H9 (cell line): ENCODE results near the gene HECW1. TPM values are rescaled to one million over a fixed set of nuclear protein-coding genes. Genes with fewer than 3 reads are reported as not detected.

Experiments used
- DNase-seq: peaks from one replicate; pipeline ENCODE4 v3.0.0-alpha.2; 2017
- H2AFZ ChIP-seq: one replicate; pipeline ENCODE4 v1.6.1; 2013; ENCODE audit warnings: mild to moderate bottlenecking, low read length, control low read depth, moderate library complexity
- H2AK5ac ChIP-seq: 2 replicates; pipeline ENCODE4 v1.6.1; 2013; ENCODE audit warnings: low read length, control low read depth, mixed read lengths; ENCODE audit not compliant: insufficient read length
- H2BK120ac ChIP-seq: one replicate; pipeline ENCODE4 v1.6.1; 2013; ENCODE audit warnings: low read depth, mild to moderate bottlenecking, low read length, control low read depth, inconsistent platforms; ENCODE audit not compliant: poor library complexity, severe bottlenecking
- H2BK12ac ChIP-seq: 2 replicates; pipeline ENCODE4 v1.6.1; 2013; ENCODE audit warnings: low read length, control low read depth, mixed read lengths, low read depth; ENCODE audit not compliant: insufficient read length
- H2BK15ac ChIP-seq: 2 replicates; pipeline ENCODE4 v1.6.1; 2013; ENCODE audit warnings: low read depth, low read length, control low read depth
- H2BK20ac ChIP-seq: one replicate; pipeline ENCODE4 v1.6.1; 2013; ENCODE audit warnings: low read depth, mild to moderate bottlenecking, low read length, control low read depth, inconsistent platforms; ENCODE audit not compliant: poor library complexity, severe bottlenecking
- H2BK5ac ChIP-seq: 2 replicates; pipeline ENCODE4 v1.6.1; 2013; ENCODE audit warnings: low read length, control low read depth, mixed read lengths; ENCODE audit not compliant: insufficient read length
- H3K14ac ChIP-seq: 2 replicates; pipeline ENCODE4 v1.6.1; 2013; ENCODE audit warnings: low read length, control low read depth; ENCODE audit not compliant: insufficient read depth
- H3K18ac ChIP-seq: 2 replicates; pipeline ENCODE4 v1.6.1; 2013; ENCODE audit warnings: low read depth, mild to moderate bottlenecking, mixed read lengths, low read length, control low read depth; ENCODE audit not compliant: insufficient read length
- H3K23ac ChIP-seq: 2 replicates; pipeline ENCODE4 v1.6.1; 2013; ENCODE audit warnings: low read length, control low read depth, mixed read lengths, low read depth; ENCODE audit not compliant: insufficient read length
- H3K23me2 ChIP-seq: 2 replicates; pipeline ENCODE4 v1.6.1; 2013; ENCODE audit warnings: low read depth, mild to moderate bottlenecking, mixed read lengths, low read length, control low read depth; ENCODE audit not compliant: insufficient read length, poor library complexity, severe bottlenecking
- H3K27ac ChIP-seq: 2 replicates; pipeline ENCODE4 v1.5.1; 2013; ENCODE audit warnings: low read length, control low read depth, mixed read lengths, low read depth; ENCODE audit not compliant: insufficient read length
- H3K27me3 ChIP-seq: 2 replicates; pipeline ENCODE4 v1.6.1; 2013; ENCODE audit warnings: low read length, control low read depth, inconsistent platforms; ENCODE audit not compliant: insufficient read depth
- H3K4ac ChIP-seq: 2 replicates; pipeline ENCODE4 v1.6.1; 2013; ENCODE audit warnings: low read depth, mild to moderate bottlenecking, control low read depth, inconsistent platforms, low read length, moderate library complexity
- H3K4me1 ChIP-seq: 2 replicates; pipeline ENCODE4 v1.6.1; 2013; ENCODE audit warnings: low read length, control low read depth, inconsistent platforms; ENCODE audit not compliant: insufficient read depth
- H3K4me2 ChIP-seq: 2 replicates; pipeline ENCODE4 v1.6.1; 2013; ENCODE audit warnings: low read length, control low read depth, mixed read lengths; ENCODE audit not compliant: insufficient read length, insufficient read depth
- H3K56ac ChIP-seq: 2 replicates; pipeline ENCODE4 v1.6.1; 2013; ENCODE audit warnings: low read depth, mild to moderate bottlenecking, mixed read lengths, low read length, control low read depth; ENCODE audit not compliant: insufficient read length
- H3K79me1 ChIP-seq: 2 replicates; pipeline ENCODE4 v1.6.1; 2013; ENCODE audit warnings: low read depth, mild to moderate bottlenecking, moderate library complexity, low read length, control low read depth, inconsistent platforms; ENCODE audit not compliant: insufficient read depth, poor library complexity, severe bottlenecking
- H3K79me2 ChIP-seq: 2 replicates; pipeline ENCODE4 v1.6.1; 2013; ENCODE audit warnings: low read length, control low read depth, inconsistent platforms; ENCODE audit not compliant: insufficient read depth
- H3K9ac ChIP-seq: 2 replicates; pipeline ENCODE4 v1.6.1; 2013; ENCODE audit warnings: low read length, control low read depth, mixed read lengths; ENCODE audit not compliant: insufficient read length; ENCODE audit errors: extremely low read depth
- H3K9me3 ChIP-seq: one replicate; pipeline ENCODE4 v1.6.1; 2013; ENCODE audit warnings: low read depth, low read length, inconsistent platforms; ENCODE audit not compliant: control insufficient read depth
- H3T11ph ChIP-seq: one replicate; pipeline ENCODE4 v1.6.1; 2013; ENCODE audit warnings: mild to moderate bottlenecking, low read length, control low read depth, inconsistent platforms
- H4K20me1 ChIP-seq: one replicate; pipeline ENCODE4 v1.6.1; 2013; ENCODE audit not compliant: control insufficient read depth, insufficient read length, insufficient read depth
- H4K5ac ChIP-seq: 2 replicates; pipeline ENCODE4 v1.6.1; 2013; ENCODE audit warnings: low read depth, mild to moderate bottlenecking, mixed read lengths, low read length, control low read depth; ENCODE audit not compliant: insufficient read length
- H4K8ac ChIP-seq: replicated peaks from 2 replicates; pipeline ENCODE4 v1.6.1; 2013; ENCODE audit warnings: low read length, control low read depth, mixed read lengths, low read depth; ENCODE audit not compliant: insufficient read length
- H4K91ac ChIP-seq: 2 replicates; pipeline ENCODE4 v1.6.1; 2013; ENCODE audit warnings: low read depth, mild to moderate bottlenecking, moderate library complexity, mixed read lengths, low read length, control low read depth; ENCODE audit not compliant: insufficient read length
- H3K27ac Mint-ChIP-seq, 3 experiments: 2 replicates in 2 of 3; 3 replicates in 1 of 3; pipeline ENCODE4 v1.8.0; 2020 to 2021; ENCODE audit warnings: mixed read lengths in 3 of 3, mild to moderate bottlenecking in 1 of 3, moderate library complexity in 1 of 3
- H3K27me3 Mint-ChIP-seq: 2 replicates; pipeline ENCODE4 v1.8.0; 2021; ENCODE audit warnings: low read depth, mild to moderate bottlenecking, moderate library complexity, mixed read lengths
- H3K36me3 Mint-ChIP-seq, 3 experiments: 2 replicates in 2 of 3; 3 replicates in 1 of 3; pipeline ENCODE4 v1.8.0; 2020 to 2021; ENCODE audit warnings: low read depth in 3 of 3, mixed read lengths in 3 of 3; ENCODE audit not compliant: insufficient read depth in 1 of 3
- H3K4me1 Mint-ChIP-seq, 2 experiments: 2 replicates each; pipeline ENCODE4 v1.8.0; 2020; ENCODE audit warnings: mixed read lengths in 2 of 2
- H3K4me3 Mint-ChIP-seq, 2 experiments: 2 replicates in 1 of 2; 3 replicates in 1 of 2; pipeline ENCODE4 v1.8.0; 2020 to 2021; ENCODE audit warnings: mild to moderate bottlenecking in 2 of 2, mixed read lengths in 2 of 2, moderate library complexity in 1 of 2
- H3K9me3 Mint-ChIP-seq, 2 experiments: 2 replicates in 1 of 2; 3 replicates in 1 of 2; pipeline ENCODE4 v1.8.0; 2020; ENCODE audit warnings: mild to moderate bottlenecking in 2 of 2, mixed read lengths in 2 of 2, moderate library complexity in 1 of 2
- CTCF ChIP-seq: fragments of 200-600 bp; sonication (generic); conservative IDR thresholded peaks from 3 replicates; pipeline ENCODE4 v1.8.0; 2021; ENCODE audit warnings: antibody characterized with exemption, mild to moderate bottlenecking
- WGBS: extraction: QIAGEN DNeasy Blood & Tissue Kit; methylation state at CpG from one replicate; pipeline ENCODE4 v1.1.7; 2013; ENCODE audit warnings: missing lambda C conversion rate, low lambda C conversion rate, mixed read lengths; ENCODE audit not compliant: insufficient read length; ENCODE audit errors: extremely low coverage; 5-methylcytosine and 5-hydroxymethylcytosine counted together
- total RNA-seq: library from RNA; stranded (reverse); gene quantifications from 2 replicates; pipeline ENCODE4 v1.2.1, GENCODE V29; 2021

HECW1 gene
- total RNA-seq, 1 experiment from 2014 or later: 5.0 TPM

DNA sequence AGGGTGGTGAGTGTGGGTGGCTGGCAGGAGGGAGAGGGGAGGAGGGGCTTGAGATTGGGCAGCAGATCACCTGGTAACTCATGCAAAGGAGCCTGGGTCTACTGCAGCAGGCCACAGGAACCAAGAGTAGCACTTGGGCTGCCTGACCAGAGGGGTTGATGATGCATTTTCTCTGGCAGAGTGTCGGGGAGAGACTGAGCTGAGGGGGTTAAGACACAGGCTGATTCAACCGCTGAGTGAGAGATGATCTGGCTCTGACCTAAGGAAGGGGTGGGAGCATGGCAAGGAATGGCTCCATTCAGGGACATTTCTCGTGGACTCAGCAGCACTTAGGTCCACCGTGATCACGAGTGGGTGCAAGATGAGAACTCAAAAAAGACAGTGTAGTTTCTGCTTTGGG is 355.0 kb downstream of the HECW1 start:
- Histone ChIP-seq H2BK120ac (no peak overlapping the region), H2BK12ac (no peak overlapping the region), H4K91ac (no peak overlapping the region), H4K5ac (no peak overlapping the region), H3K18ac (no peak overlapping the region), H3K9me3 (no peaks in the 10 kb centered on the region), H3K4me1 (peaks cover 7% of the 10 kb centered on the region; the same call in 1 of the 2 replicates), H4K20me1 (no peaks in the 10 kb centered on the region), H4K8ac (no peak overlapping the region), H3K14ac (0 out of 2 replicates have a peak overlapping the region, but pooled peaks have one; percentile 41), H2BK15ac (no peak overlapping the region), H3K23me2 (no peaks in the 10 kb centered on the region), H2BK20ac (no peak overlapping the region), H3K27ac (no peak overlapping the region), H3K9ac (no peak overlapping the region), H2BK5ac (no peak overlapping the region), H3K79me2 (no peaks in the 10 kb centered on the region), H3K23ac (no peak overlapping the region), H3T11ph (no peak overlapping the region), H3K56ac (no peak overlapping the region), H3K79me1 (no peaks in the 10 kb centered on the region), H3K27me3 (no peaks in the 10 kb centered on the region), H2AFZ (no peak overlapping the region), H3K4ac (no peak overlapping the region), H3K4me2 (no peak overlapping the region), H2AK5ac (no peak overlapping the region)
- H3K36me3 Mint-ChIP-seq: peaks cover 0 to 3% (median 0%) of the 10 kb centered on the region in 3 experiments; a peak in 2 of 7 replicates
- no peaks in the 10 kb centered on the region; a peak in 1 of 5 replicates for H3K9me3 Mint-ChIP-seq
- TF ChIP-seq CTCF: no peak
- peaks cover 26 to 41% of the 10 kb centered on the region in 2 experiments for H3K4me1 Mint-ChIP-seq
- DNase-seq: no peak
- WGBS: no CpG with 5 or more reads among the region's 5 CpGs
- no peak overlapping the region for H3K4me3 Mint-ChIP-seq
- H3K27me3 Mint-ChIP-seq: no peaks in the 10 kb centered on the region
- peak overlapping the region in 1 of 3 experiments; percentile 57; a peak in 1 of 7 replicates for H3K27ac Mint-ChIP-seq
